ENCODE measurements around the gene NELFB. TPM values are rescaled to one million over a fixed set of nuclear protein-coding genes. Genes with fewer than 3 reads are reported as not detected.

Gene NELFB
- total RNA-seq, 1 experiment from 2014 or later: 95.0 TPM

DNA sequence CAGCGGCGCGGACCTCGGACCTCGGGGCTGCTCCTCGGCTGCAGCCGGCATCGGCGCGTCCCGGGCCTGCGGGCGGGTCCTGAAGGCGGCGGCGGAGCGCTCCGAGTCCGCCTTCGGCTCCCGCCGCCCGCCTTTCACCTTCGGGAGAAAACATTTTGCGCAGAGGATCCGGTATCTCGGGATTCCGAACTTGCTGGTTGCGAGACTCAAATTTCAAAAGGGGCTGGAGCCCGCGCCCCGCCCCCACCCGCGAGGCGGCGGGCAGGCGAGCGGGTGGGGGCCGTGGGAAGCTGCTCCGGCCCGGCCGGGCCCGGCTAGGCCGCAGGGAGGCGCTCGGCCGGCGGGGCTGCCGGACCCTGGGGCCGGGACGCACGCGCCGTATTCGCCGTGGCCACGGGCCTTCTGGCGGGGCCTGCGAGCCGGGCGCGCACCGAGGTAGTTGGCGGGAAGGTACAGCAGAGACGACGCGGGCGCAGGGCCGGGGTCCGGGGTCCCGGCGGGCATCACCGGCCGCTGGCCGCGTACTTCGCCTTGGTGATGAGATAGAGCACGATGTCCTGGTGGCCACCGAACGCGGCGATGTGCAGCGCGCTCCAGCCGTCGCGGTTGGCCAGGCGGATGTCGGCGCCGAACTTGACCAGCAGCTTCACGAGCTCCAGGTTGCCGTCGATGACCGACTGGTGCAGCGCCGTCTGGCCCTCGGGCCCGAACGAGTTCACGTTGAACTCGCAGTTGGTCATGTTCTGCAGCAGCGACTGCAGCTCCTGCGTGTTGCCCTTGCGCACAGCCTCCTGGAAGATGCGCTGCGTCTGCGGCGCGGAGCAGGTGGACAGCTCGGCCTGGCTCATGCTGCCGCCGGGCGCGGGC is 46.2 kb downstream of the NELFB start (continued):
- peak; percentile 43; the same call in 1 of the 2 replicates for TF ChIP-seq IRF2 (CRISPR knock-in tag; IDR thresholded peaks at IDR 0.05; ENCODE audit: borderline replicate concordance, low read depth)
- no peak for TF ChIP-seq GRHL2 (CRISPR knock-in tag; IDR thresholded peaks at IDR 0.05; ENCODE audit: insufficient replicate concordance, severe bottlenecking)

DNA sequence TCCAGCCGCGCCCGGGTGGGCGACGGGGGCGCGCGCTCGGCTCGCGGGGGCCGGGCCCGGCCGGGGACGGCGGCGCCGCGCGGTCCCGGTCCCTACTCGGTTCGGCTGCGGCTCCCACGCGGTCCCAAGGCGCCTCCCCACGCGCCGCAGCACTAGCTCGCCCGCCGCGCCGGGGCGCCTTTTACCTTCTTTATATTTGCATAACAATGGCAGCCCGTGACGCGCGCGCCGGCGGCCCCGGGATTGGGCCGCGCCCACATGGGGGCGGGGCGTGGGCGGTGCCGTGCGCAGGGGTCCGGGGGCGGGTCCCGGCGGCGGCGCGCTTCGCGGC is 47.0 kb downstream of the NELFB start, which contains the start of gene NRARP:
Gene NRARP, minus strand, starts transcription at position 154 of the 331 bp plus-strand sequence. CDS start 343 bp downstream, outside the sequence.
- peak; percentile 84 for DNase-seq (ENCODE audit: low spot score)
- H3K27ac Mint-ChIP-seq: peak within 1 kb of the TSS; percentile 84
- no peaks in the 10 kb centered on the region for H3K9me3 Mint-ChIP-seq
- H3K4me1 Mint-ChIP-seq: peaks cover 45% of the 10 kb centered on the region
- peaks cover 23% of the 10 kb centered on the region for H3K27me3 Mint-ChIP-seq (ENCODE audit: low read depth)
- ChIA-PET POLR2A (interaction anchor here (0.5 to 2.8 kb wide), 6 partner anchors 9 to 66 kb away, joined by 3 to 10 read pairs (median 4); partner anchors contain the start of gene TUBB4B), CTCF (interaction anchor here (0.9 to 8.6 kb wide), 33 partner anchors 9 to 273 kb away, joined by 3 to 172 read pairs (median 5); partner anchors contain the start of genes ENTPD8, EXD3, MRPL41 and NOXA1)
- TF ChIP-seq, protein P1, sequence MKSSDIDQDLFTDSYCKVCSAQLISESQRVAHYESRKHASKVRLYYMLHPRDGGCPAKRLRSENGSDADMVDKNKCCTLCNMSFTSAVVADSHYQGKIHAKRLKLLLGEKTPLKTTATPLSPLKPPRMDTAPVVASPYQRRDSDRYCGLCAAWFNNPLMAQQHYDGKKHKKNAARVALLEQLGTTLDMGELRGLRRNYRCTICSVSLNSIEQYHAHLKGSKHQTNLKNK (CRISPR knock-in tag; IDR thresholded peaks at IDR 0.05): 0 out of 2 replicates have a peak, but pooled peaks have one; percentile 16
- TF ChIP-seq FOXJ3 (CRISPR knock-in tag; IDR thresholded peaks at IDR 0.05; ENCODE audit: borderline replicate concordance) (no peak), GABPB1 (CRISPR knock-in tag; IDR thresholded peaks at IDR 0.05) (no peak), SP1 (CRISPR knock-in tag; conservative IDR thresholded peaks at IDR 0.05) (peak; percentile 64; the same call in 1 of the 2 replicates), NFYB (CRISPR knock-in tag; conservative IDR thresholded peaks at IDR 0.05; ENCODE audit: low read depth) (peak; percentile 41)
- TF ChIP-seq, protein P2, sequence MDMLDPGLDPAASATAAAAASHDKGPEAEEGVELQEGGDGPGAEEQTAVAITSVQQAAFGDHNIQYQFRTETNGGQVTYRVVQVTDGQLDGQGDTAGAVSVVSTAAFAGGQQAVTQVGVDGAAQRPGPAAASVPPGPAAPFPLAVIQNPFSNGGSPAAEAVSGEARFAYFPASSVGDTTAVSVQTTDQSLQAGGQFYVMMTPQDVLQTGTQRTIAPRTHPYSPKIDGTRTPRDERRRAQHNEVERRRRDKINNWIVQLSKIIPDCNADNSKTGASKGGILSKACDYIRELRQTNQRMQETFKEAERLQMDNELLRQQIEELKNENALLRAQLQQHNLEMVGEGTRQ (CRISPR knock-in tag; IDR thresholded peaks at IDR 0.05): no peak
- ATAC-seq: peak; percentile 26
- peak within 1 kb of the TSS; percentile 94 for H3K4me3 Mint-ChIP-seq
- H3K36me3 Mint-ChIP-seq: no peaks in the 10 kb centered on the region

DNA sequence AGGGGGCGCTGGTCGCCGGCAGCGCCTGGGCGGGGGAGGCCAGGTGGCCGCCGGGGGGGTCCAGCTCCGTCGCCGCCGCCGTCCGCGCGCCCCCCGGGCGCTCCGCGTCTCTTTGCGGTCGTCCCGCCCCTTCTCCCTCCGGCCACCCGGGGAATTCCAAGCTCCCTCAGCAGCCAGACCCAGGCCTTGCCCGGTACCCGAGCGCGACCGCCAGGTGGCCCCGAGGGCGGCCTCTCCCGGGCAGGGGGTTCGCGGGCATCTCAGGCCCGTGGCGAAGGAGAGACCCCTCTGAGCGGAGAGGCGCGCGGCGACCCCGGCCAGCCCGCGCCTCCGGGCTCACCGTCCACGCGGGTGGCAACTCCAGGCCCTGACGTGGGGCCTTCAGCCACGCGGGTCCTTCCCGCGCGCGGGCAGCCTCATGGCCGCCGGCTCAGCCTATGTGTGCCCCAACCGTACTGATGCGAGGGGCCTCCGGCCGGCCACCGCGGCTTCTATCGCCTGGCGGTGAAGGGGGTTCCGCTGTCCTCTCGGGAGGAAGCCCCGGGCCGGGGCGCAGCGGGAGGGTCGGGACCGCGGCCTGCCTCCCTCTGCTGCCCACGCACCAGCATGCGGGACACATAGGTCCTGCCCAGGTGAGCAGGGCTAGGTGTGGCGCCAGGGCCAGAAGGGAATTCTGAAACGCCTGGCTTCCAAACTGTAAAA is 47.5 kb downstream of the NELFB start:
- ATAC-seq: peak; percentile 31
- Mint-ChIP-seq H3K36me3 (no peaks in the 10 kb centered on the region), H3K9me3 (no peaks in the 10 kb centered on the region), H3K27ac (no peak overlapping the region), H3K4me1 (peaks cover 46% of the 10 kb centered on the region), H3K27me3 (ENCODE audit: low read depth) (peaks cover 19% of the 10 kb centered on the region), H3K4me3 (peak overlapping the region; percentile 49)
- peak; percentile 75 for DNase-seq (ENCODE audit: low spot score)
- ChIA-PET POLR2A (interaction anchor here (0.7 to 2.8 kb wide), 4 partner anchors 8 to 66 kb away, joined by 3 to 10 read pairs (median 4); no protein-coding TSS in a partner anchor), CTCF (interaction anchor here (0.9 to 8.6 kb wide), 31 partner anchors 8 to 249 kb away, joined by 3 to 172 read pairs (median 5); partner anchors contain the start of genes ENTPD8, EXD3, MRPL41 and NOXA1)
- TF ChIP-seq, protein P3, sequence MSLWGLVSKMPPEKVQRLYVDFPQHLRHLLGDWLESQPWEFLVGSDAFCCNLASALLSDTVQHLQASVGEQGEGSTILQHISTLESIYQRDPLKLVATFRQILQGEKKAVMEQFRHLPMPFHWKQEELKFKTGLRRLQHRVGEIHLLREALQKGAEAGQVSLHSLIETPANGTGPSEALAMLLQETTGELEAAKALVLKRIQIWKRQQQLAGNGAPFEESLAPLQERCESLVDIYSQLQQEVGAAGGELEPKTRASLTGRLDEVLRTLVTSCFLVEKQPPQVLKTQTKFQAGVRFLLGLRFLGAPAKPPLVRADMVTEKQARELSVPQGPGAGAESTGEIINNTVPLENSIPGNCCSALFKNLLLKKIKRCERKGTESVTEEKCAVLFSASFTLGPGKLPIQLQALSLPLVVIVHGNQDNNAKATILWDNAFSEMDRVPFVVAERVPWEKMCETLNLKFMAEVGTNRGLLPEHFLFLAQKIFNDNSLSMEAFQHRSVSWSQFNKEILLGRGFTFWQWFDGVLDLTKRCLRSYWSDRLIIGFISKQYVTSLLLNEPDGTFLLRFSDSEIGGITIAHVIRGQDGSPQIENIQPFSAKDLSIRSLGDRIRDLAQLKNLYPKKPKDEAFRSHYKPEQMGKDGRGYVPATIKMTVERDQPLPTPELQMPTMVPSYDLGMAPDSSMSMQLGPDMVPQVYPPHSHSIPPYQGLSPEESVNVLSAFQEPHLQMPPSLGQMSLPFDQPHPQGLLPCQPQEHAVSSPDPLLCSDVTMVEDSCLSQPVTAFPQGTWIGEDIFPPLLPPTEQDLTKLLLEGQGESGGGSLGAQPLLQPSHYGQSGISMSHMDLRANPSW (CRISPR knock-in tag; conservative IDR thresholded peaks at IDR 0.05; ENCODE audit: low read depth): no peak
- TF ChIP-seq, protein P4, sequence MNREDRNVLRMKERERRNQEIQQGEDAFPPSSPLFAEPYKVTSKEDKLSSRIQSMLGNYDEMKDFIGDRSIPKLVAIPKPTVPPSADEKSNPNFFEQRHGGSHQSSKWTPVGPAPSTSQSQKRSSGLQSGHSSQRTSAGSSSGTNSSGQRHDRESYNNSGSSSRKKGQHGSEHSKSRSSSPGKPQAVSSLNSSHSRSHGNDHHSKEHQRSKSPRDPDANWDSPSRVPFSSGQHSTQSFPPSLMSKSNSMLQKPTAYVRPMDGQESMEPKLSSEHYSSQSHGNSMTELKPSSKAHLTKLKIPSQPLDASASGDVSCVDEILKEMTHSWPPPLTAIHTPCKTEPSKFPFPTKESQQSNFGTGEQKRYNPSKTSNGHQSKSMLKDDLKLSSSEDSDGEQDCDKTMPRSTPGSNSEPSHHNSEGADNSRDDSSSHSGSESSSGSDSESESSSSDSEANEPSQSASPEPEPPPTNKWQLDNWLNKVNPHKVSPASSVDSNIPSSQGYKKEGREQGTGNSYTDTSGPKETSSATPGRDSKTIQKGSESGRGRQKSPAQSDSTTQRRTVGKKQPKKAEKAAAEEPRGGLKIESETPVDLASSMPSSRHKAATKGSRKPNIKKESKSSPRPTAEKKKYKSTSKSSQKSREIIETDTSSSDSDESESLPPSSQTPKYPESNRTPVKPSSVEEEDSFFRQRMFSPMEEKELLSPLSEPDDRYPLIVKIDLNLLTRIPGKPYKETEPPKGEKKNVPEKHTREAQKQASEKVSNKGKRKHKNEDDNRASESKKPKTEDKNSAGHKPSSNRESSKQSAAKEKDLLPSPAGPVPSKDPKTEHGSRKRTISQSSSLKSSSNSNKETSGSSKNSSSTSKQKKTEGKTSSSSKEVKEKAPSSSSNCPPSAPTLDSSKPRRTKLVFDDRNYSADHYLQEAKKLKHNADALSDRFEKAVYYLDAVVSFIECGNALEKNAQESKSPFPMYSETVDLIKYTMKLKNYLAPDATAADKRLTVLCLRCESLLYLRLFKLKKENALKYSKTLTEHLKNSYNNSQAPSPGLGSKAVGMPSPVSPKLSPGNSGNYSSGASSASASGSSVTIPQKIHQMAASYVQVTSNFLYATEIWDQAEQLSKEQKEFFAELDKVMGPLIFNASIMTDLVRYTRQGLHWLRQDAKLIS (CRISPR knock-in tag; IDR thresholded peaks at IDR 0.05; ENCODE audit: borderline replicate concordance): no peak
- TF ChIP-seq FOXP1 (CRISPR knock-in tag; IDR thresholded peaks at IDR 0.05; ENCODE audit: borderline replicate concordance) (peak; percentile 6; the same call in 1 of the 2 replicates), NR2C2 (CRISPR knock-in tag; IDR thresholded peaks at IDR 0.05) (no peak), TEAD1 (CRISPR knock-in tag; IDR thresholded peaks at IDR 0.05) (peak; percentile 9; the same call in 1 of the 2 replicates)
- TF ChIP-seq, protein P5, sequence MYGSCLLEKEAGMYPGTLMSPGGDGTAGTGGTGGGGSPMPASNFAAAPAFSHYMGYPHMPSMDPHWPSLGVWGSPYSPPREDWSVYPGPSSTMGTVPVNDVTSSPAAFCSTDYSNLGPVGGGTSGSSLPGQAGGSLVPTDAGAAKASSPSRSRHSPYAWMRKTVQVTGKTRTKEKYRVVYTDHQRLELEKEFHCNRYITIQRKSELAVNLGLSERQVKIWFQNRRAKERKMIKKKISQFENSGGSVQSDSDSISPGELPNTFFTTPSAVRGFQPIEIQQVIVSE (CRISPR knock-in tag; IDR thresholded peaks at IDR 0.05; ENCODE audit: borderline replicate concordance): no peak
- TF ChIP-seq, protein P6, sequence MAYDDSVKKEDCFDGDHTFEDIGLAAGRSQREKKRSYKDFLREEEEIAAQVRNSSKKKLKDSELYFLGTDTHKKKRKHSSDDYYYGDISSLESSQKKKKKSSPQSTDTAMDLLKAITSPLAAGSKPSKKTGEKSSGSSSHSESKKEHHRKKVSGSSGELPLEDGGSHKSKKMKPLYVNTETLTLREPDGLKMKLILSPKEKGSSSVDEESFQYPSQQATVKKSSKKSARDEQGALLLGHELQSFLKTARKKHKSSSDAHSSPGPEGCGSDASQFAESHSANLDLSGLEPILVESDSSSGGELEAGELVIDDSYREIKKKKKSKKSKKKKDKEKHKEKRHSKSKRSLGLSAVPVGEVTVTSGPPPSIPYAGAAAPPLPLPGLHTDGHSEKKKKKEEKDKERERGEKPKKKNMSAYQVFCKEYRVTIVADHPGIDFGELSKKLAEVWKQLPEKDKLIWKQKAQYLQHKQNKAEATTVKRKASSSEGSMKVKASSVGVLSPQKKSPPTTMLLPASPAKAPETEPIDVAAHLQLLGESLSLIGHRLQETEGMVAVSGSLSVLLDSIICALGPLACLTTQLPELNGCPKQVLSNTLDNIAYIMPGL (CRISPR knock-in tag; IDR thresholded peaks at IDR 0.05): peak; percentile 87; the same call in 1 of the 2 replicates
- TF ChIP-seq, protein P7, sequence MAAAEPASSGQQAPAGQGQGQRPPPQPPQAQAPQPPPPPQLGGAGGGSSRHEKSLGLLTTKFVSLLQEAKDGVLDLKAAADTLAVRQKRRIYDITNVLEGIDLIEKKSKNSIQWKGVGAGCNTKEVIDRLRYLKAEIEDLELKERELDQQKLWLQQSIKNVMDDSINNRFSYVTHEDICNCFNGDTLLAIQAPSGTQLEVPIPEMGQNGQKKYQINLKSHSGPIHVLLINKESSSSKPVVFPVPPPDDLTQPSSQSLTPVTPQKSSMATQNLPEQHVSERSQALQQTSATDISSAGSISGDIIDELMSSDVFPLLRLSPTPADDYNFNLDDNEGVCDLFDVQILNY (CRISPR knock-in tag; IDR thresholded peaks at IDR 0.05): peak; percentile 35; the same call in 1 of the 2 replicates

All from WTC11 (cell line).